Measurements from ENCODE around the gene PSMB4. TPM values are rescaled to one million over a fixed set of nuclear protein-coding genes. Genes with fewer than 3 reads are reported as not detected.
"Not testable (repeated sequence)": the region's sequence is repeated elsewhere in the genome, so short reads cannot be mapped to it uniquely, and the experiment has no call there.

The PSMB4 gene
- total RNA-seq, 1 donor from 2014 or later: 243 TPM

GRCh38 chr1:151377150-151377884 lies 22.1 kb upstream of the PSMB4 start:
- Mint-ChIP-seq H3K4me3 (no peak overlapping the region), H3K9me3 (no peaks in the 10 kb centered on the region), H3K4me1 (ENCODE audit: unreplicated experiment) (peaks cover 17% of the 10 kb centered on the region), H3K27ac (no peak overlapping the region), H3K36me3 (no peaks in the 10 kb centered on the region), H3K27me3 (no peaks in the 10 kb centered on the region)
- TF ChIP-seq CTCF (conservative IDR thresholded peaks at IDR 0.05): no peak
- DNase-seq (ENCODE audit: extremely low spot score, unreplicated experiment): no peak

GRCh38 chr1:151384584-151384983 lies 14.8 kb upstream of the PSMB4 start:
- TF ChIP-seq CTCF (conservative IDR thresholded peaks at IDR 0.05): no peak
- DNase-seq (ENCODE audit: extremely low spot score, unreplicated experiment): no peak
- Mint-ChIP-seq H3K4me1 (ENCODE audit: unreplicated experiment) (no peaks in the 10 kb centered on the region), H3K27me3 (no peaks in the 10 kb centered on the region), H3K9me3 (no peaks in the 10 kb centered on the region), H3K36me3 (no peaks in the 10 kb centered on the region), H3K4me3 (no peak overlapping the region), H3K27ac (no peak overlapping the region)

GRCh38 chr1:151386002-151386401 lies 13.4 kb upstream of the PSMB4 start:
- Mint-ChIP-seq H3K27ac (no peak overlapping the region), H3K36me3 (no peaks in the 10 kb centered on the region), H3K9me3 (no peaks in the 10 kb centered on the region), H3K27me3 (no peaks in the 10 kb centered on the region), H3K4me1 (ENCODE audit: unreplicated experiment) (no peaks in the 10 kb centered on the region), H3K4me3 (no peak overlapping the region)
- TF ChIP-seq CTCF (conservative IDR thresholded peaks at IDR 0.05): no peak
- DNase-seq (ENCODE audit: extremely low spot score, unreplicated experiment): no peak

GRCh38 chr1:151390221-151391078 lies 8.9 kb upstream of the PSMB4 start:
- H3K4me1 Mint-ChIP-seq (ENCODE audit: unreplicated experiment); DNase-seq (ENCODE audit: extremely low spot score, unreplicated experiment); H3K9me3 Mint-ChIP-seq; H3K4me3 Mint-ChIP-seq; H3K27me3 Mint-ChIP-seq; H3K27ac Mint-ChIP-seq; H3K36me3 Mint-ChIP-seq: not testable (repeated sequence)

- Mint-ChIP-seq H3K4me3 (no peak overlapping the region), H3K9me3 (no peaks in the 10 kb centered on the region), H3K27me3 (no peaks in the 10 kb centered on the region), H3K27ac (no peak overlapping the region), H3K36me3 (no peaks in the 10 kb centered on the region), H3K4me1 (ENCODE audit: unreplicated experiment) (no peaks in the 10 kb centered on the region)
- TF ChIP-seq CTCF (conservative IDR thresholded peaks at IDR 0.05): no peak
- no peak for DNase-seq (ENCODE audit: extremely low spot score, unreplicated experiment)
These were observed 8.3 kb upstream of the PSMB4 start for GRCh38 chr1:151391079-151391563.

GRCh38 chr1:151393583-151393982 lies 5.8 kb upstream of the PSMB4 start:
- no peaks in the 10 kb centered on the region for H3K9me3 Mint-ChIP-seq
- H3K36me3 Mint-ChIP-seq: no peaks in the 10 kb centered on the region
- TF ChIP-seq CTCF (conservative IDR thresholded peaks at IDR 0.05): no peak
- no peak overlapping the region for H3K27ac Mint-ChIP-seq
- DNase-seq (ENCODE audit: extremely low spot score, unreplicated experiment): no peak
- no peaks in the 10 kb centered on the region for H3K4me1 Mint-ChIP-seq (ENCODE audit: unreplicated experiment)
- H3K4me3 Mint-ChIP-seq: no peak overlapping the region
- H3K27me3 Mint-ChIP-seq: no peaks in the 10 kb centered on the region

- not testable (repeated sequence) for H3K27ac Mint-ChIP-seq; DNase-seq (ENCODE audit: extremely low spot score, unreplicated experiment); H3K4me3 Mint-ChIP-seq; H3K27me3 Mint-ChIP-seq; H3K9me3 Mint-ChIP-seq
- Mint-ChIP-seq H3K4me1 (ENCODE audit: unreplicated experiment) (peaks cover 19% of the 10 kb centered on the region), H3K36me3 (peaks cover 14% of the 10 kb centered on the region)
These were observed 3.1 kb upstream of the PSMB4 start for GRCh38 chr1:151396265-151396664.
